ENCODE measurements around the gene ERCC1.
A peak's percentile ranks its signal among the peaks of the same experiment; 100 is the strongest.

ERCC1 gene

GRCh38 chr19:45451131-45451849, 27.6 kb upstream of the ERCC1 start:
- Histone ChIP-seq H3K27ac (ENCODE audit: low read length) (no peak overlapping the region), H3K4me3 (ENCODE audit: low read length) (peak overlapping the region; percentile 63), H3K4me1 (ENCODE audit: insufficient read depth, low read length) (peaks cover 3% of the 10 kb centered on the region), H3K9me3 (ENCODE audit: insufficient read depth, low read depth, low read length) (no peaks in the 10 kb centered on the region), H3K27me3 (ENCODE audit: insufficient read depth, low read length) (peaks cover 34% of the 10 kb centered on the region), H3K9ac (ENCODE audit: low read depth, low read length) (peak overlapping the region; percentile 59; the same call in 1 of the 2 replicates), H3K36me3 (ENCODE audit: insufficient read depth, low read depth, low read length) (no peaks in the 10 kb centered on the region)

- Histone ChIP-seq H3K9me3 (ENCODE audit: insufficient read depth, low read depth, low read length) (no peaks in the 10 kb centered on the region), H3K4me1 (ENCODE audit: insufficient read depth, low read length) (no peaks in the 10 kb centered on the region; the same call in 1 of the 2 replicates), H3K27ac (ENCODE audit: low read length) (no peak overlapping the region), H3K36me3 (ENCODE audit: insufficient read depth, low read depth, low read length) (no peaks in the 10 kb centered on the region), H3K4me3 (ENCODE audit: low read length) (peak overlapping the region; percentile 76), H3K9ac (ENCODE audit: low read depth, low read length) (peak overlapping the region; percentile 67; the same call in 1 of the 2 replicates), H3K27me3 (ENCODE audit: insufficient read depth, low read length) (peaks cover 39% of the 10 kb centered on the region)
Measured at GRCh38 chr19:45450012-45450333, 26.3 kb upstream of the ERCC1 start.

GRCh38 chr19:45448887-45449299, 25.2 kb upstream of the ERCC1 start:
- H3K9ac ChIP-seq (ENCODE audit: low read depth, low read length) = no peak overlapping the region
- H3K27me3 ChIP-seq (ENCODE audit: insufficient read depth, low read length) = peaks cover 45% of the 10 kb centered on the region
- no peaks in the 10 kb centered on the region for H3K9me3 ChIP-seq (ENCODE audit: insufficient read depth, low read depth, low read length)
- no peak overlapping the region for H3K4me3 ChIP-seq (ENCODE audit: low read length)
- peaks cover 5% of the 10 kb centered on the region for H3K4me1 ChIP-seq (ENCODE audit: insufficient read depth, low read length)
- no peaks in the 10 kb centered on the region for H3K36me3 ChIP-seq (ENCODE audit: insufficient read depth, low read depth, low read length)
- H3K27ac ChIP-seq (ENCODE audit: low read length) = no peak overlapping the region

- Histone ChIP-seq H3K36me3 (ENCODE audit: insufficient read depth, low read depth, low read length) (no peaks in the 10 kb centered on the region), H3K27ac (ENCODE audit: low read length) (no peak overlapping the region), H3K4me3 (ENCODE audit: low read length) (no peak overlapping the region), H3K9me3 (ENCODE audit: insufficient read depth, low read depth, low read length) (no peaks in the 10 kb centered on the region), H3K9ac (ENCODE audit: low read depth, low read length) (no peak overlapping the region), H3K27me3 (ENCODE audit: insufficient read depth, low read length) (peaks cover 45% of the 10 kb centered on the region), H3K4me1 (ENCODE audit: insufficient read depth, low read length) (peaks cover 5% of the 10 kb centered on the region; the same call in 1 of the 2 replicates)
Measured at GRCh38 chr19:45448425-45448756, 24.7 kb upstream of the ERCC1 start.

GRCh38 chr19:45446944-45447343, 23.2 kb upstream of the ERCC1 start:
- Histone ChIP-seq H3K9me3 (ENCODE audit: insufficient read depth, low read depth, low read length) (no peaks in the 10 kb centered on the region), H3K4me3 (ENCODE audit: low read length) (no peak overlapping the region), H3K27me3 (ENCODE audit: insufficient read depth, low read length) (peaks cover 50% of the 10 kb centered on the region), H3K27ac (ENCODE audit: low read length) (no peak overlapping the region), H3K9ac (ENCODE audit: low read depth, low read length) (no peak overlapping the region), H3K36me3 (ENCODE audit: insufficient read depth, low read depth, low read length) (no peaks in the 10 kb centered on the region), H3K4me1 (ENCODE audit: insufficient read depth, low read length) (peaks cover 7% of the 10 kb centered on the region; the same call in 1 of the 2 replicates)

GRCh38 chr19:45446295-45446694, 22.6 kb upstream of the ERCC1 start:
- Histone ChIP-seq H3K27ac (ENCODE audit: low read length) (no peak overlapping the region), H3K9me3 (ENCODE audit: insufficient read depth, low read depth, low read length) (no peaks in the 10 kb centered on the region), H3K4me1 (ENCODE audit: insufficient read depth, low read length) (peaks cover 7% of the 10 kb centered on the region; the same call in 1 of the 2 replicates)

GRCh38 chr19:45445139-45445538, 21.4 kb upstream of the ERCC1 start:
- Histone ChIP-seq H3K27me3 (ENCODE audit: insufficient read depth, low read length) (peaks cover 44% of the 10 kb centered on the region), H3K9ac (ENCODE audit: low read depth, low read length) (no peak overlapping the region), H3K4me1 (ENCODE audit: insufficient read depth, low read length) (peaks cover 7% of the 10 kb centered on the region; the same call in 1 of the 2 replicates), H3K9me3 (ENCODE audit: insufficient read depth, low read depth, low read length) (no peaks in the 10 kb centered on the region), H3K27ac (ENCODE audit: low read length) (no peak overlapping the region), H3K4me3 (ENCODE audit: low read length) (no peak overlapping the region), H3K36me3 (ENCODE audit: insufficient read depth, low read depth, low read length) (no peaks in the 10 kb centered on the region)

More at GRCh38 chr19:45446295-45446694, 22.6 kb upstream of the ERCC1 start:
- Histone ChIP-seq H3K9ac (ENCODE audit: low read depth, low read length) (no peak overlapping the region), H3K27me3 (ENCODE audit: insufficient read depth, low read length) (peaks cover 44% of the 10 kb centered on the region), H3K36me3 (ENCODE audit: insufficient read depth, low read depth, low read length) (no peaks in the 10 kb centered on the region), H3K4me3 (ENCODE audit: low read length) (no peak overlapping the region)

GRCh38 chr19:45444318-45445041, 20.8 kb upstream of the ERCC1 start:
- peaks cover 7% of the 10 kb centered on the region; the same call in 1 of the 2 replicates for H3K4me1 ChIP-seq (ENCODE audit: insufficient read depth, low read length)
- H3K9me3 ChIP-seq (ENCODE audit: insufficient read depth, low read depth, low read length) = no peaks in the 10 kb centered on the region
- no peaks in the 10 kb centered on the region for H3K36me3 ChIP-seq (ENCODE audit: insufficient read depth, low read depth, low read length)
- H3K27me3 ChIP-seq (ENCODE audit: insufficient read depth, low read length) = peaks cover 38% of the 10 kb centered on the region; the same call in 1 of the 2 replicates
- peak overlapping the region; percentile 77; the same call in 1 of the 2 replicates for H3K9ac ChIP-seq (ENCODE audit: low read depth, low read length)
- no peak overlapping the region for H3K27ac ChIP-seq (ENCODE audit: low read length)
- H3K4me3 ChIP-seq (ENCODE audit: low read length) = peak overlapping the region; percentile 71

GRCh38 chr19:45443462-45444317, 20.0 kb upstream of the ERCC1 start:
- Histone ChIP-seq H3K27ac (ENCODE audit: low read length) (no peak overlapping the region), H3K36me3 (ENCODE audit: insufficient read depth, low read depth, low read length) (no peaks in the 10 kb centered on the region), H3K4me1 (ENCODE audit: insufficient read depth, low read length) (peaks cover 7% of the 10 kb centered on the region; the same call in 1 of the 2 replicates), H3K9me3 (ENCODE audit: insufficient read depth, low read depth, low read length) (no peaks in the 10 kb centered on the region), H3K4me3 (ENCODE audit: low read length) (peak overlapping the region; percentile 84), H3K9ac (ENCODE audit: low read depth, low read length) (peak overlapping the region; percentile 82), H3K27me3 (ENCODE audit: insufficient read depth, low read length) (peaks cover 33% of the 10 kb centered on the region; the same call in 1 of the 2 replicates)

GRCh38 chr19:45442778-45443461, 19.2 kb upstream of the ERCC1 start:
- H3K9ac ChIP-seq (ENCODE audit: low read depth, low read length) = peak overlapping the region; percentile 28; the same call in 1 of the 2 replicates
- peak overlapping the region; percentile 84 for H3K4me3 ChIP-seq (ENCODE audit: low read length)
- peaks cover 7% of the 10 kb centered on the region; the same call in 1 of the 2 replicates for H3K4me1 ChIP-seq (ENCODE audit: insufficient read depth, low read length)
- peaks cover 33% of the 10 kb centered on the region; the same call in 1 of the 2 replicates for H3K27me3 ChIP-seq (ENCODE audit: insufficient read depth, low read length)
- H3K27ac ChIP-seq (ENCODE audit: low read length) = no peak overlapping the region
- H3K36me3 ChIP-seq (ENCODE audit: insufficient read depth, low read depth, low read length) = no peaks in the 10 kb centered on the region
- no peaks in the 10 kb centered on the region for H3K9me3 ChIP-seq (ENCODE audit: insufficient read depth, low read depth, low read length)

- H3K4me3 ChIP-seq (ENCODE audit: low read length) = no peak overlapping the region
- no peak overlapping the region for H3K9ac ChIP-seq (ENCODE audit: low read depth, low read length)
- no peak overlapping the region for H3K27ac ChIP-seq (ENCODE audit: low read length)
- H3K27me3 ChIP-seq (ENCODE audit: insufficient read depth, low read length) = peaks cover 33% of the 10 kb centered on the region; the same call in 1 of the 2 replicates
- H3K9me3 ChIP-seq (ENCODE audit: insufficient read depth, low read depth, low read length) = no peaks in the 10 kb centered on the region
- H3K36me3 ChIP-seq (ENCODE audit: insufficient read depth, low read depth, low read length) = no peaks in the 10 kb centered on the region
- peaks cover 7% of the 10 kb centered on the region; the same call in 1 of the 2 replicates for H3K4me1 ChIP-seq (ENCODE audit: insufficient read depth, low read length)
Measured at GRCh38 chr19:45442408-45442777, 18.7 kb upstream of the ERCC1 start.

Data from iPS-20b (cell line).